Adrenal gland (tissue), 5 donors: Measurements from ENCODE around the gene MLYCD.

ENCODE experiments used
- POLR2A ChIP-seq, 2 donors: fragments of 450-650 bp; IDR thresholded peaks; one replicate each; pipeline ENCODE4 v1.6.1; 2017; ENCODE audit warnings: antibody characterized with exemption in 2 of 2, mild to moderate bottlenecking in 2 of 2, moderate library complexity in 1 of 2
- TF ChIP-seq, protein P1 (sequence below), 6 experiments: fragments of 450-650 bp in 4 of 6; fragments of 200-600 bp in 2 of 6; sonication (generic) in 1 of 6; IDR thresholded peaks; 1 replicate in 5 of 6; 2 replicates in 1 of 6; pipeline versions ENCODE4 v1.5.1 to v1.8.0; 2016 to 2021; ENCODE audit warnings: antibody characterized with exemption in 6 of 6, mild to moderate bottlenecking in 2 of 6, moderate library complexity in 1 of 6
- donor health status: DM: no; HTN: no; CAD: no.

DNA sequence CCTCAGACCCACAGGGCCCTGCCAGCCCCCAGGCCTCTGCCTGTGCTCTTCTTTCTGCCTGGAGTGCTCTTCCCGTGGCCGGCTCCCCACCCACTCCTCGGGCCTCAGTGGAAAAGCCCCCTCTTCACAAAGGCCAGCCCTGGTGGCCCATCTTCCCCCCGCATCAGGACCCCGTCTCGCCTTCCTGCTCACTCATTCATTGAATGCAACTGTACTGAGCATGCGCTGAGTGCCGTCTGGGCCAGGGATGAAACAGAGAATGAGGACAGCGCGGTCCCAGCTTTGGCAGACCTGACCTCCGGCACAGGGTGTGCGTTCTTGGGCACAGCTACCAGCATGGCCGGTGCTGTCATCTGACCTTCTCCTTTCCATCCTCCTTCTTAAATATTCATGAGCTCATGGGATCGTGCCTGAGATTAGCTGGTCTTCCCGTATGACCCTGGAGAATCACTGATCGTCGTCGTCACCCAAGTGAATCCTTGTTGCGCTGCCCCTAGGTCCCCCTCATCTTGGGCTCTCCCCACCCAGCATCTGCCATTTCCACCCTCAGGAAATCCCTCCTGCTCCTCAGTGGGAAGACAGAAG lies 37.8 kb downstream of the MLYCD start:
- TF ChIP-seq, protein P1, sequence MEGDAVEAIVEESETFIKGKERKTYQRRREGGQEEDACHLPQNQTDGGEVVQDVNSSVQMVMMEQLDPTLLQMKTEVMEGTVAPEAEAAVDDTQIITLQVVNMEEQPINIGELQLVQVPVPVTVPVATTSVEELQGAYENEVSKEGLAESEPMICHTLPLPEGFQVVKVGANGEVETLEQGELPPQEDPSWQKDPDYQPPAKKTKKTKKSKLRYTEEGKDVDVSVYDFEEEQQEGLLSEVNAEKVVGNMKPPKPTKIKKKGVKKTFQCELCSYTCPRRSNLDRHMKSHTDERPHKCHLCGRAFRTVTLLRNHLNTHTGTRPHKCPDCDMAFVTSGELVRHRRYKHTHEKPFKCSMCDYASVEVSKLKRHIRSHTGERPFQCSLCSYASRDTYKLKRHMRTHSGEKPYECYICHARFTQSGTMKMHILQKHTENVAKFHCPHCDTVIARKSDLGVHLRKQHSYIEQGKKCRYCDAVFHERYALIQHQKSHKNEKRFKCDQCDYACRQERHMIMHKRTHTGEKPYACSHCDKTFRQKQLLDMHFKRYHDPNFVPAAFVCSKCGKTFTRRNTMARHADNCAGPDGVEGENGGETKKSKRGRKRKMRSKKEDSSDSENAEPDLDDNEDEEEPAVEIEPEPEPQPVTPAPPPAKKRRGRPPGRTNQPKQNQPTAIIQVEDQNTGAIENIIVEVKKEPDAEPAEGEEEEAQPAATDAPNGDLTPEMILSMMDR (IDR thresholded peaks at IDR 0.05) = no peak
- no peak for TF ChIP-seq POLR2A (IDR thresholded peaks at IDR 0.05)
